Measurements from ENCODE around the gene RASL10B. TPM values are rescaled to one million over a fixed set of nuclear protein-coding genes. Genes with fewer than 3 reads are reported as not detected.
A peak's percentile ranks its signal among the peaks of the same experiment; 100 is the strongest.

The RASL10B gene
- total and polyA plus RNA-seq, 7 donors: 3.4 to 10.7 (median 6.8) TPM

DNA sequence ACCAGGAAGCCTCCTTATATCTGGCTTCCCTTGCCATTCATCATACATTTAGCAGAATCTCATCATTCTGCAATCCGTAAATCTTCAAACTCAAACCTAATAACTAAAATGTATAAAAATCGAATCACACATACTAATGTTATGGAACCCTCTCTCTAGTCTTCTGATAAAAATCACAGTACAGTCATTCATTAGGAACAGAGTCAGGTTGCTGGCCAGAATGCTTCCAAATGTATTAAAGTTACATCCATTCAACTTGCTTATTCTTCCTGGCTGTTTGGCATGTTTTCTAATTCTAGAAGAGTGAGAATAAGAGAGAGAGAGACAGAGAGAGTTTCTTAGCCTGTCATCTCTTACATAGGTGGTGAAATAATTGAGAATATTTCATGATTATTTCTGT is 16.5 kb upstream of the RASL10B start:
- Histone ChIP-seq H3K36me3 (ENCODE audit: insufficient read depth in 1 of 2, low read depth in 1 of 2) (peaks cover 3 to 28% of the 10 kb centered on the region in 2 donors), H3K9me3 (no peaks in the 10 kb centered on the region), H3K4me1 (peaks cover 51% of the 10 kb centered on the region), H3K27me3 (ENCODE audit: insufficient read depth in 3 of 3, low read length in 2 of 3) (no peaks in the 10 kb centered on the region), H3K4me3 (no peak overlapping the region), H3K27ac (peak overlapping the region; percentile 80)
- ATAC-seq (no peak), DNase-seq (no peak)
- intact Hi-C loops (cut with DNase I): loop anchor here in 1 of 2 donors (5.0 kb wide), 1 partner anchor 53 kb away; no protein-coding TSS in a partner anchor
- 88 to 89% (median 88%) methylated on average over 2 of the region's 2 CpGs for WGBS, 3 donors
- TF ChIP-seq, protein P1, sequence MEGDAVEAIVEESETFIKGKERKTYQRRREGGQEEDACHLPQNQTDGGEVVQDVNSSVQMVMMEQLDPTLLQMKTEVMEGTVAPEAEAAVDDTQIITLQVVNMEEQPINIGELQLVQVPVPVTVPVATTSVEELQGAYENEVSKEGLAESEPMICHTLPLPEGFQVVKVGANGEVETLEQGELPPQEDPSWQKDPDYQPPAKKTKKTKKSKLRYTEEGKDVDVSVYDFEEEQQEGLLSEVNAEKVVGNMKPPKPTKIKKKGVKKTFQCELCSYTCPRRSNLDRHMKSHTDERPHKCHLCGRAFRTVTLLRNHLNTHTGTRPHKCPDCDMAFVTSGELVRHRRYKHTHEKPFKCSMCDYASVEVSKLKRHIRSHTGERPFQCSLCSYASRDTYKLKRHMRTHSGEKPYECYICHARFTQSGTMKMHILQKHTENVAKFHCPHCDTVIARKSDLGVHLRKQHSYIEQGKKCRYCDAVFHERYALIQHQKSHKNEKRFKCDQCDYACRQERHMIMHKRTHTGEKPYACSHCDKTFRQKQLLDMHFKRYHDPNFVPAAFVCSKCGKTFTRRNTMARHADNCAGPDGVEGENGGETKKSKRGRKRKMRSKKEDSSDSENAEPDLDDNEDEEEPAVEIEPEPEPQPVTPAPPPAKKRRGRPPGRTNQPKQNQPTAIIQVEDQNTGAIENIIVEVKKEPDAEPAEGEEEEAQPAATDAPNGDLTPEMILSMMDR (IDR thresholded peaks at IDR 0.05): no peak

DNA sequence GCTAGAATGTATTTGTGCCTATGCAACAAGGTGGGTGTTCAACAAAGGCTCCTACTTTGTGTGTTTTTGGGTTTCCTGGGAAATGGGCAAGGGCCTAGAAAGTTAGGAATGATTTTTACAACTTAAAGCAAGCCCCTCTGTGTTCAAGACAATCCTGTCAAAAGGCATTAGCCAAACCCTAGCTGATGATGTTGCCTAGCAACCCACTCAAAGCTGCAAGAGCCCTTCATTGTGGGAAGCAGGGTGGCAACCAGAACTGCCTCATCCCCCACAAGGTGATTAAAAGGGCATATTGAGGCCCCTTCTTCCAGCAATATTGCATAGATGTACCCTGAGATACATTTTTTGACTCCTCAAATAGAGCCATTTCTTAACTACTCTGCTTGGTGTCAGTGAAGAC is 16.0 kb upstream of the RASL10B start:
- Histone ChIP-seq H3K9me3 (no peaks in the 10 kb centered on the region), H3K36me3 (ENCODE audit: insufficient read depth in 1 of 2, low read depth in 1 of 2) (peaks cover 3 to 25% of the 10 kb centered on the region in 2 donors), H3K27ac (no peak overlapping the region), H3K27me3 (ENCODE audit: insufficient read depth in 3 of 3, low read length in 2 of 3) (no peaks in the 10 kb centered on the region), H3K4me3 (no peak overlapping the region), H3K4me1 (peaks cover 46% of the 10 kb centered on the region)
- TF ChIP-seq, protein P1 (IDR thresholded peaks at IDR 0.05): no peak
- no peak for ATAC-seq
- DNase-seq: no peak
- intact Hi-C loops (cut with DNase I): no loop called here

GRCh38 chr17:35716173-35716572 is 15.3 kb upstream of the RASL10B start:
- TF ChIP-seq, protein P1 (IDR thresholded peaks at IDR 0.05): no peak
- Histone ChIP-seq H3K27ac (peak overlapping the region; percentile 60), H3K27me3 (ENCODE audit: insufficient read depth in 3 of 3, low read length in 2 of 3) (no peaks in the 10 kb centered on the region), H3K4me1 (peaks cover 46% of the 10 kb centered on the region), H3K9me3 (no peaks in the 10 kb centered on the region), H3K4me3 (no peak overlapping the region), H3K36me3 (ENCODE audit: insufficient read depth in 1 of 2, low read depth in 1 of 2) (peaks cover 3 to 27% of the 10 kb centered on the region in 2 donors)
- WGBS, 3 donors: 56 to 82% (median 58%) methylated on average over 3 of the region's 3 CpGs
- DNase-seq (no peak), ATAC-seq (peak in 1 of 4 donors; percentile 3)
- intact Hi-C loops (cut with DNase I): no loop called here

GRCh38 chr17:35716897-35717465 is 14.5 kb upstream of the RASL10B start:
- Histone ChIP-seq H3K36me3 (ENCODE audit: insufficient read depth in 1 of 2, low read depth in 1 of 2) (peaks cover 3 to 35% of the 10 kb centered on the region in 2 donors), H3K4me3 (no peak overlapping the region), H3K4me1 (peaks cover 46% of the 10 kb centered on the region), H3K27ac (peak overlapping the region; percentile 60), H3K9me3 (no peaks in the 10 kb centered on the region), H3K27me3 (ENCODE audit: insufficient read depth in 3 of 3, low read length in 2 of 3) (no peaks in the 10 kb centered on the region)
- 39 to 46% (median 43%) methylated on average over 4 of the region's 4 CpGs for WGBS, 3 donors
- peak in 3 of 4 donors; percentile 47 to 62 (median 61) for ATAC-seq
- TF ChIP-seq, protein P1 (IDR thresholded peaks at IDR 0.05): no peak
- intact Hi-C loops (cut with DNase I): no loop called here
- DNase-seq: no peak

- H3K27ac ChIP-seq: peak overlapping the region; percentile 60
- no peak overlapping the region for H3K4me3 ChIP-seq
- H3K27me3 ChIP-seq (ENCODE audit: insufficient read depth in 3 of 3, low read length in 2 of 3): no peaks in the 10 kb centered on the region
- TF ChIP-seq, protein P1 (IDR thresholded peaks at IDR 0.05): no peak
- ATAC-seq (peak in 1 of 4 donors; percentile 26), DNase-seq (no peak)
- peaks cover 44% of the 10 kb centered on the region for H3K4me1 ChIP-seq
- WGBS, 3 donors: 36 to 46% (median 37%) methylated on average over 2 of the region's 2 CpGs
- peaks cover 3 to 39% of the 10 kb centered on the region in 2 donors for H3K36me3 ChIP-seq (ENCODE audit: insufficient read depth in 1 of 2, low read depth in 1 of 2)
- intact Hi-C loops (cut with DNase I): no loop called here
- no peaks in the 10 kb centered on the region for H3K9me3 ChIP-seq
Measured at GRCh38 chr17:35717475-35717874, 14.0 kb upstream of the RASL10B start.
